ENCODE data around the gene GLRA1. TPM values are rescaled to one million over a fixed set of nuclear protein-coding genes. Genes with fewer than 3 reads are reported as not detected.

GLRA1 gene
- total and polyA plus RNA-seq, 2 of the 4 experiments (the other 2 are of a cell fraction): not detected

- dilution Hi-C loops (cut with HindIII; ENCODE audit: low sequenced_read_pairs, unreplicated experiment) (no loop called here), in situ Hi-C loops (cut with MboI; ENCODE audit: low sequenced_read_pairs) (no loop called here)
- WGBS, 2 experiments (ENCODE audit: extremely low coverage in 2 of 2, insufficient read length in 1 of 2): no CpG with 5 or more reads among the region's 6 CpGs
Observed at GRCh38 chr5:151904127-151904526, 20.5 kb downstream of the GLRA1 start.

More at GRCh38 chr5:151904127-151904526, 20.5 kb downstream of the GLRA1 start:
- ATAC-seq (ENCODE audit: low read depth): no peak
- intact Hi-C loops (cut with micrococcal nuclease): no loop called here
- no peak overlapping the region for H2BK120ac ChIP-seq (ENCODE audit: low read depth, low read length)
- POLR2A ChIA-PET (ENCODE audit: unreplicated experiment): no interaction called here
- no peak overlapping the region for H3K56ac ChIP-seq (ENCODE audit: extremely low read depth, insufficient read depth, low read length)
- no peaks in the 10 kb centered on the region for H3K27me3 ChIP-seq (ENCODE audit: control insufficient read depth, insufficient read depth, low read length)
- no peak overlapping the region for H2BK20ac ChIP-seq (ENCODE audit: low read depth, low read length)
- no peak overlapping the region for H2AFZ ChIP-seq (replicated peaks; ENCODE audit: low read length, poor library complexity)
- no peak for DNase-seq
- no peak overlapping the region for H2AK5ac ChIP-seq (ENCODE audit: low read depth, low read length)
- no peak overlapping the region for H4K8ac ChIP-seq (ENCODE audit: low read depth in 2 of 2, low read length in 2 of 2)
- no peaks in the 10 kb centered on the region for H4K20me1 ChIP-seq (ENCODE audit: insufficient read depth, low read length)
- no peak overlapping the region for H3K23ac ChIP-seq (ENCODE audit: low read depth, low read length)
- no peak overlapping the region for H3K18ac ChIP-seq (ENCODE audit: low read depth, low read length)
- no peak overlapping the region for H3K4ac ChIP-seq (ENCODE audit: low read depth, low read length)
- no TSS peak for BruUV-seq (replicated peaks)
- H4K5ac ChIP-seq (ENCODE audit: low read depth, low read length): no peak overlapping the region
- no peak overlapping the region for H3K9ac ChIP-seq (ENCODE audit: low read depth, low read length)
- H3K4me2 ChIP-seq (ENCODE audit: low read depth, low read length): no peak overlapping the region
- no peaks in the 10 kb centered on the region for H3K36me3 ChIP-seq (ENCODE audit: control insufficient read depth, insufficient read depth, low read length)
- H3K27ac ChIP-seq (ENCODE audit: insufficient read depth, low read length): no peak overlapping the region
- CTCF ChIA-PET: interaction anchor here (0.9 kb wide), 1 partner anchor 16 kb away, joined by 3 read pairs; no protein-coding TSS in a partner anchor
- no peak overlapping the region for H4K91ac ChIP-seq (ENCODE audit: insufficient read depth, low read depth, low read length)
- H2AK9ac ChIP-seq (replicated peaks; ENCODE audit: low read depth, low read length, poor library complexity): no peak overlapping the region
- no peak overlapping the region for H2BK15ac ChIP-seq (ENCODE audit: low read depth, low read length)
- H3K4me3 ChIP-seq (ENCODE audit: insufficient read depth, low read depth, low read length): no peak overlapping the region
- H3K79me1 ChIP-seq (ENCODE audit: low read depth in 1 of 2, low read length in 2 of 2): no peaks in the 10 kb centered on the region
- H2BK5ac ChIP-seq (ENCODE audit: low read depth, low read length, poor library complexity, severe bottlenecking): no peak overlapping the region
- TF ChIP-seq RAD21 (IDR thresholded peaks at IDR 0.05; ENCODE audit: low read length): no peak
- TF ChIP-seq MAFK (IDR thresholded peaks at IDR 0.05; ENCODE audit: low read depth, low read length): no peak
- no peak for TF ChIP-seq MXI1 (IDR thresholded peaks at IDR 0.05; ENCODE audit: borderline replicate concordance, low read depth, low read length)
- no peak overlapping the region for H3K14ac ChIP-seq (replicated peaks; ENCODE audit: low read depth, low read length)
- no peaks in the 10 kb centered on the region for H3K9me3 ChIP-seq (ENCODE audit: control insufficient read depth, insufficient read depth, low read length)
- H3K9me1 ChIP-seq (ENCODE audit: insufficient read depth, low read length): no peaks in the 10 kb centered on the region
- H3K4me1 ChIP-seq (ENCODE audit: control insufficient read depth, insufficient read depth, low read length): no peaks in the 10 kb centered on the region
